GM18867 (cell line): Measurements from ENCODE around the gene CTXN2.

ENCODE experiments used
- ATAC-seq: cut with Tn5 transposase; IDR thresholded peaks from one replicate; pipeline ENCODE4 v1.9.1; 2021; ENCODE audit warnings: mild to moderate bottlenecking, moderate library complexity; ENCODE audit not compliant: unreplicated experiment

Gene CTXN2

GRCh38 chr15:48221885-48222284 is 30.4 kb downstream of the CTXN2 start:
- no peak for ATAC-seq

GRCh38 chr15:48222627-48223026 is 31.2 kb downstream of the CTXN2 start:
- no peak for ATAC-seq

GRCh38 chr15:48225771-48226170 is 34.3 kb downstream of the CTXN2 start:
- ATAC-seq: no peak

GRCh38 chr15:48230498-48230897 is 39.0 kb downstream of the CTXN2 start:
- ATAC-seq: no peak

- ATAC-seq: no peak
These were observed 41.8 kb downstream of the CTXN2 start for GRCh38 chr15:48233246-48233645.

GRCh38 chr15:48239334-48239733 is 47.9 kb downstream of the CTXN2 start:
- no peak for ATAC-seq

GRCh38 chr15:48242015-48242414 is 50.5 kb downstream of the CTXN2 start:
- ATAC-seq: no peak

GRCh38 chr15:48242535-48242934 is 51.1 kb downstream of the CTXN2 start:
- no peak for ATAC-seq

- ATAC-seq: no peak
These were observed 53.5 kb downstream of the CTXN2 start for GRCh38 chr15:48244921-48245320.

- ATAC-seq: no peak
These were observed 56.9 kb downstream of the CTXN2 start for GRCh38 chr15:48248414-48248813.

- peak; percentile 75 for ATAC-seq
These were observed 59.2 kb downstream of the CTXN2 start for GRCh38 chr15:48250640-48251076.

GRCh38 chr15:48253172-48253571 is 61.7 kb downstream of the CTXN2 start:
- ATAC-seq: no peak
